ENCODE data around the gene NAALADL2.
"Not testable (repeated sequence)": the region's sequence is repeated elsewhere in the genome, so short reads cannot be mapped to it uniquely, and the experiment has no call there.

Gene NAALADL2

DNA sequence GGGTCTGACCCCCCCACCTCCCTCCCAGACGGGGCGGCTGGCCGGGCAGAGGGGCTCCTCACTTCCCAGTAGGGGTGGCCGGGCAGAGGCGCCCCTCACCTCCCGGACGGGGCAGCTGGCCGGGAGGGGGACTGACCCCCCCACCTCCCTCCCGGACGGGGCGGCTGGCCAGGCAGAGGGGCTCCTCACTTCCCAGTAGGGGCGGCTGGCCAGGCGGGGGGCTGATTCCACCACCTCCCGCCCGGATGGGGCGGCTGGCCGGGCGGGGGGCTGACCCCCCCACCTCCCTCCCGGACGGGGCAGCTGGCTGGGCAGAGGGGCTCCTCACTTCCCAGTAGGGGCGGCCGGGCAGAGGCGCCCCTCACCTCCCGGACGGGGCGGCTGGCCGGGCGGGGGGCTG, 272.7 kb downstream of the NAALADL2 start:
- DNase-seq (ENCODE audit: low read depth): not testable (repeated sequence)

DNA sequence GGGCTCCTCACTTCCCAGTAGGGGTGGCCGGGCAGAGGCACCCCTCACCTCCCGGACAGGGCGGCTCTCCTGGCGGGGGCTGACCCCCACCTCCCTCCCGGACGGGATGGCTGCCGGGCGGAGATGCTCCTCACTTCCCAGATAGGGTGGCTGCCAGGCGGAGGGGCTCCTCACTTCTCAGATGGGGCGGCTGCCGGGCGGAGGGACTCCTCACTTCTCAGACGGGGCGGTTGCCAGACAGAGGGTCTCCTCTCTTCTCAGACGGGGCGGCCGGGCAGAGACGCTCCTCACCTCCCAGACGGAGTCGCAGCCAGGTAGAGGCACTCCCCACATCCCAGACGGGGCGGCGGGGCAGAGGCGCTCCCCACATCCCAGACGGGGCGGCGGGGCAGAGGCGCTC, 273.6 kb downstream of the NAALADL2 start:
- not testable (repeated sequence) for DNase-seq (ENCODE audit: low read depth)

DNA sequence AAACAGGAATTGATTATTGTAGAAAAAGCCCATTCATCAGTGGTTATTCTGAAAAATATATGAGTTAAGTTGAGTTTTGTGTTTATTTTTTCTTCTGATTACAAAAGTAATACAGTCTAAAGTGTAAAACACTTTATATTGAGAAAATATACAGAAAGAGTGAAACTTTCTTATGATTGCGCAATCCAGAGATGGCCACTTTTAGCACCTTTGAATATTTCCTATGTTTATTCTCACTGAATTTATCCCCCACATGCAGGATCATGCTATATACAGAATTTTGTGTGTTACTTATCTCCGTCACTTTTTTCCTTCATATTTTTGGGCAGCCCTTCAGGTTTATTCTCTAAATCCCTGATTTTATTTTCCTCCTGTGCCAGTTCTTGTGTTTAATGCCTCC, 285.2 kb downstream of the NAALADL2 start:
- DNase-seq (ENCODE audit: low read depth): no peak

DNA sequence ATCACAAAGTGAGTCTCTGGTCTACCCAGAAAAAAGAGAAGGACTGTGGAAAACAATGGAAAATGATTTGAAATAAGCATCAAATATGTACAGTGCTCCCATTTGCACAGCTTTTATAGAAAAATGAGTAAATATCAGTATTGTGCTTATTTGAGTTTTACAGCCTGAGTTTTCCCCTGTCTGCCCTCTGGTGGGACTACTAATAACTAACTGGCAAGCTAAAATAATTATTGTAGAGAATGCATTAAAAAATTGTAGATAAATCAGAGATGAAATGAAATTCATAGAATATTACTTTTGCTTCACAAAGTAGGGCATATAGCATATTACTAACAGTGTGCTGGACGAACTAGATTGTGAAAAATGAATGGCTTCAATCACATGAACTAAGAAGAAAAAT, 287.1 kb downstream of the NAALADL2 start:
- DNase-seq (ENCODE audit: low read depth): no peak

DNA sequence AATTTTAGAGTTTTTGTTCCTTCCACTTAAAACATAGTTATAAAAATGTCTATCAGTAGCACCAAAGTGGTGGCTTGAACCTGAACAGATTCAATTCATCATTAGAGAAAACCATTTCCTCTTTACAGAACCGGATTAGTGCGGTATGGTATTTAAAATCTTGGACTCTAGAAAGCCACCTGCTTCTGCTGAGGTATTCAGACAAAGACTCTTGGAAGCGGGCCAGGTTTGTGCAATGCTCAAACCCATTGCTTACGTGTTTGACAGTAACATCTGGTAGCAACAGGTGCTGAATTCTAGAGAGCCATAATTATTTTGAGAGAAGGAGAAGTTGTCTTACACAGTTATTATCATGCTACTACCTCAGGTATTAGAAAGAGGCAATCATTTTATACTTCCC, 290.5 kb downstream of the NAALADL2 start:
- DNase-seq (ENCODE audit: low read depth): no peak

DNA sequence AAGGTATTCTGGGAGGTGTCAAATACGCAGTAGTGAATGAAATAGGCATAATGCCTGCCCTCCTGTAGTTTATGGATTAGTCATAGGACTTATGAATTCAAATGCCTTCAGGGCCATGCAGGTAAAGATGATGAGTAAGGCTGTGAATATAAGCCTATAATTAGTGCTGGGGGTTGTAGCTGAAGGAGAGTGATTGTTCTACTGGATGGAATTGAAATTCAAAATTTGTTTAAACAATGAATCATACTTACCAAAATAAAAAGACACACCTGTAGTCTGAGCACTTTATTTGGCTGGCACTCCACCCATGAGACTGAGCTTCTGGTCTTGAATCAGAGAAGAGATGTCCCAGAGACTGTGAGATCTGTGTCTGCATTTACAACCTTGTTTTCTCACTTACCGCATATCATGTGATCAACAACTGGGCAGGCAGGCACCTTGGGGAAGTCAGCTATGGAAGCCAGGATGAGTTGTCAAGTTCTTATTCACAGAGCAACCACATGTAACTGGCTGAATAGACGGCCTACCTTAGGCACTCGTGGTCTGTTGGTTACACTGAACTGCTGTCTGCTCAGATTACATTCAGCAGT, 291.8 kb downstream of the NAALADL2 start:
- no peak for DNase-seq (ENCODE audit: low read depth)

DNA sequence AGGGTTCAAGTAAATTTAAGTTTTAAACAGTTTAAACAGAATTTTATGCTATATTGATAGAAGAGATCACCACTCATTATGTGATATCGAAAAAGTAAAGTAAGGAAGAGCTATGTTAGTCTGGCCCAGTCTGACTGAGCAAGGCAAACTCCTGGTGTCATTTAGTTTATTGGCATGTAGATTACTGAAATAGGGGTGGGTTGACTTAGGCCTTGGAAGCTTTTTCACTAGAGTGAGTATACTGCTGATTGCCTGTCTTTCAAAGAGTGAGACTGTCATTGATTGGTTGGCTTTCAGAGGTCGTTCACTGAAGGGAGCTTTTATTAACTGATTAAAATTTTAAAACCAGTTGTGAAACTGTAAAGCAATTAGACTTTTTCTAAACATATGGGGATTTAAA, 294.5 kb downstream of the NAALADL2 start:
- no peak for DNase-seq (ENCODE audit: low read depth)

DNA sequence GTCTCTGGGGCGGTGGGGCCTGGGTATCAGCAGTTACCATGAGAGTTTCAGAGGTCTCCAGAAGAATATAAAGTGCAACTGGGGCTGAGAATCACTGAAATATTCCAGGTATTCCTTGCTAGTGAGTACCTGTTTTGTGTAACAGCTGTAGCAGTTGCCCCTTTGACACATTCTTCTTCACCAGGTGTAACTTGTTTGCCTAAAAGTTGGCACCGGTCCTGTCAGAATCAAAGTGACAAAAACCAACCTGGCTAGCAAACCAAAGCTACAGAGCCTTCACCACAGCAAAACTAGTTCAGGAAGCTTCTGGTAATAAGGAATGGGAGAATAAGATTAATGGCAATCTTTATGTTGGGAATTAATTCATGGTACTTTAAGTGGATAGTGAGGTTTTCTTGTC, 296.0 kb downstream of the NAALADL2 start:
- DNase-seq (ENCODE audit: low read depth): no peak

DNA sequence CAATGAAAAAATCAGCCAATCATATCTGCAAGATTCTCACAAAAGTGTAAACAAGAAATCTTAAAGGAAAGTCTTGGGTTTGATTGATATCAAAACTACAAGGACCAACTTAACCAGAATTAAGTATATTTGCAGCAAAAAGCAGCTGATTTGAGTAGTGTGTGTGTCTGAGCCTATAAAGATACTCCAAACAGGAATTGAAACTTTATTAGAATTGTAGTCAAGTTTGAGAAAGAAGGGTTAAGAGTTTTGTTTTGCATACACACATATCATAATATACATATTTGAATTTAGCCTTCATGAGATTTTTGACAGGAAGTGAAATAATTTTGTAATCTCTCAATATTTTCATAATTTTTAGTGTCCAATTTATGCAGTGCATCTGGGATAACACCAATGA, 300.1 kb downstream of the NAALADL2 start:
- no peak for DNase-seq (ENCODE audit: low read depth)

DNA sequence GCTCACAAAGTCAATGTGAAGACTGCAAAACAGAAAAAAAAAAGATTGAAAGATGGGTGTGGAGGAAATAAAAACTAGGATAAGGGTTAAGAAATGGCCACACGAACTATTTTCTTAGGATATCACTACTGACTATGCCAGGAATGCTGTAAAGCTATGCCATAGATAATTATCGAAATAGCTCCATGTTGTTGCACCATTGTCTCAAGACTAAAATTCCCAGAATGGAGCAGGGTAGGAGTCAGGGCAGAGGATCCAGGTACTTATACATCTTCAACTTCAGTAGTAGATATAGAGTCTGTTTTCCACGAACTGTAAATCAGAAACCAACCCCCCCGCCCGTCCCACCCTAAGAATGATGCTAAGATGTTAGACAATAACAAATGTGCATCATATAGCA, 302.2 kb downstream of the NAALADL2 start:
- DNase-seq (ENCODE audit: low read depth): no peak

DNA sequence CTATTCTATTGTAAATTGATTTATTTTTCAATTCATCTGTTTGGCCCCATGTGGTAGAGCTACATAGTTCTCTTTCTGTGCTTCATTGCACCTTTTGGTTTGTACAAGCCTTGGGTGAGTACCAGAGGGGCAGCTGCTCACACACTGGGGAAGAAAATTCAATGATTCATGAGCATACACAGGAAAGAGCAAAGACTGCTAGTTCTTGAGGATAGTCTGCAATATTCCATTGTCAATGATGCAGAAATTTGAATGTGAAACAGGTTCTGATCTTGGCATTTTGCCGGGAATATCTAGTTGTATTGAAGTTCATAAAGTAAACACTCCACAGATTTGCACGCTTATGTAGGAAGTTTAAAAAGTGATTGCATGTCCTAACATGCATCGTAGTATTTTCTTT, 304.6 kb downstream of the NAALADL2 start:
- DNase-seq (ENCODE audit: low read depth): no peak

DNA sequence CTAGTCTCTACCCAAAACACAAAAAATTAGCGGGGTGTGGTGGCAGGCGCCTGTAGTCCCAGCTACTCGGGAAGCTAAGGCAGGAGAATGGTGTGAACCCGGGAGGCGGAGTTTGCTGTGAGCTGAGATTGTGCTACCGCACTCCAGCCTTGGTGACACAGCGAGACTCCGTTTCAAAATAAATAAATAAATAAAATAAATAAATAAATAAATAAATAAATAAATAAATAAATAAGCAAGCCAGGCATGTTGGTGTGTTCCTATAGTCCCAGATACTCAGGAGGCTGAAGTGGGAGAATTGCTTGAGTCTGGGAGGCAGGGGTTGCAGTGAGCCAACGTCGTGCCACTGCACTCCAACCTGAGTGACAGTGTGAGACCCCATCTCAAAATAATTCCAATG, 314.0 kb downstream of the NAALADL2 start:
- DNase-seq (ENCODE audit: low read depth): not testable (repeated sequence)

DNA sequence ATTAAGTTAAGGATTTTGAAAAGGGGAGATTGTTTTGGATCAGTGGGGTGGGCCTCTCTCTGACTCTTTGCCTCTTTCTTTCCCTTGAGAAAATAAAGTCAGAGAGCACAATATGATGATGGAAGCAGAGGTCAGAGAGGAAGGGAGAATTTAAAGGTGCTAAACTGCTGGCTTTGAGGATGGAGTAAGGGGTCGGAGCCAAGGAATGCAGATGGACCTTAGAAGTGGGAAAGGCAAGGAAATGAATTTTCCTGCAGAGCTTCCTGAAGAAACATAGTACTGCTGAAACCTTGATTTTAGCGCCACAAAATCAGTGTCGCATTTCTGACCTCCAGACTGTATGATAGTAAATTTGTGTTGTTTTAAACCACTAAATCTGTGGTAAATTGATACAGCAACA, 317.4 kb downstream of the NAALADL2 start:
- DNase-seq (ENCODE audit: low read depth): no peak

DNA sequence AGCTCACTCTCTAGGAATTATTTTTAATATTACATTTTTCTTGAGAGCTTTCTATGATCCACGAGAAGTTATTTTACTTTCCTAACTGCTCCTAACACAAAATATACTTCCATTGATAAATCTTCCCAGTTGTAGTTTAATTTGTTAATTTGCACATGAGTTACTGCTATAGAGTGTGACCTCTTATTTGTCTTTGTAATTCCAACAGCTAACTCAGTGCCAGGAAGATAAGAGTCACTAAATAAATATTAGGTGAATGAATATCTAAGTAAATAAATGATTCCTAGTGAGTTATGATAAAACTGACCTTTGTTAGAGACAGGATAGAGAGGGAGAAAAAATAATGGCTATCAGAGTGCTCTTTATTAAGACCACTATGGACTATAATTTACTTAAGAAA, 319.9 kb downstream of the NAALADL2 start:
- DNase-seq (ENCODE audit: low read depth): no peak

DNA sequence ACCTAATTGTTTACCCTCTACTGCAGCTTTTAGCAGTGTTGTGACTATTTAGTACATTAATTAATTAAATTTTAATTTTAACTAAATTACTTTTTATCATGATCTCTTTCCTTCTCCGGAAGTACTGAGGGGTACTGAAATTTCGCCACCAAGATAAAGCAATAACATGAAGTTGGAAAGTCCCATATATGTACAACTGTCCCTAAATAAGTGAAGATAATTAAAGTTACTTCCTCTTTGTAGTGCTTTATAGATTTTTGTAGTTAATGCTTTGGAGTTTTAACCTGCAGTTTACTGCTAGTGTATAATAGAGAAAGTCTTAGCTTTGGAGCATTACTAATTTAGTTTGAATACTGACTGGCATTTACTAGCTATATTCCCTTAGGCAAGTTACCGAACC, 325.3 kb downstream of the NAALADL2 start:
- DNase-seq (ENCODE audit: low read depth): no peak

DNA sequence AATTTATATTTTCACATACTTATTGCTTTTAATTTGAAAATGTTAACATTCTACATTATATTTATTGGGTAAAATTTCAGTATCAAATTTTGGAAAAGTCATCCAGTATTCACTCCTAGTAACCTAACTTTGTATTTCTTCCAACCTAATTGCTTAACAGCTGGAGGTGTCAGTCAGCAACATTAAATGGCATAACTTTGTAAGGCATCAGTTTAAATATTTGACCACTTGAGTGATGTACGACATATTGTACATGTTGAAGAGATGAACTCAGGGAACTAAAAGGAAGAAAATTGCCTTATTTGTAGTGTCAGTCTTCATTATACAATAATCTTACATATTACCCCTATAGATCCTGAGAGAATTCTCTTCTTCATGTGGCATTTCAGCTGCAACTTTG, 326.8 kb downstream of the NAALADL2 start:
- DNase-seq (ENCODE audit: low read depth): no peak

DNA sequence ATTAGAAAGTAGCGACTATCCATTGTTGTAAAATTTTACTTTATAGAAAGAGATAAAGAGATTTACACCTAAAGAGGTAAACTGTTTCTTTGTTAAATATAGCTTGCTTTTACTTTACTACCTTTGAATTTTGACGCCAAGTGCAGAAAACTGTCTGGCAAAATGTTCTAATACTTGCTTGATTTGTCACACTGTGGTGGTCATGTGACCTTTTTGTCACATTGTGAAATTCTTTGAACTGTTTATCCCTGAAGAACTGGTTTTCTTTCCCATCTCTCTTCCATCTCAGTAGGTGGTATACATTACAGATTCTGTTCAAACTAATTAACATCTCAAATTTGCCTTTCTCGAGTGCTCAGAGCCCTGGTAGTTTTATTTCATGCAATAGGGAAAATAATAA, 327.4 kb downstream of the NAALADL2 start:
- no peak for DNase-seq (ENCODE audit: low read depth)

DNA sequence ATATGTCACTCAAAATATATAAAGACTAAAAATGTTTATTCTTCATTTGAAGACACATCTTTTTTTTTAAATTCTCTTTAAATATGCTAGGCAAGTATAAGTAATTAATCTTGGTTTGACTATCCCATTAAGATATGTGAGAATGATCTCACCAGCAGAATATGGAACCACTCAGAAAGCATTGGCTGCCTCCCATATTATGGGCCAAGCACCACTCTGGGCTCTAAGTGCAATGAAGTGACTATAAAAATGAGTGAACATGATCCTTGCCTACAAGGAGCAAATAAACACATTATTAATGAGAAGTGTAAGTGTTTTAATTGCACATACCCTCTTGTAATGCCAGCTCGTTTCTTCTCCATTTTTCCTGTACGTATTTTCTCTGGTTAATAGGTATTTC, 328.5 kb downstream of the NAALADL2 start:
- DNase-seq (ENCODE audit: low read depth): no peak

DNA sequence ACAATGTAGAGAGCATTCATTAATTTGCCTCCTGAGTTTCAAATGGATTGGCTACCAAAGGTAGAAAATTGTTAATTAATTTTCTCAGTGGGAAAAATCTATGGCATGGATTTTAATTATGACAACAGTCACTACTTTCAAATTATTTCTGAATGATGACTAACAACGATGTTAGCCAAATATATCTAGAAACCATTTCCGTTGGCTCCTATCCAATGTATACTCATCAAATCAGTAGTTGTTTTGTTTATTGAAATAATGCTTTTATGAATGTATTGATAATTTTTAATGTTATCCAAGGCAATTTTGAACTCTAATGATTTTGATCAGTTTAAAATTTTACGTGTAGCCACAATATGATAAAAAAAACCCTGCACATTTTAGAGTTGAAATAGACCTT, 333.4 kb downstream of the NAALADL2 start:
- no peak for DNase-seq (ENCODE audit: low read depth)

DNA sequence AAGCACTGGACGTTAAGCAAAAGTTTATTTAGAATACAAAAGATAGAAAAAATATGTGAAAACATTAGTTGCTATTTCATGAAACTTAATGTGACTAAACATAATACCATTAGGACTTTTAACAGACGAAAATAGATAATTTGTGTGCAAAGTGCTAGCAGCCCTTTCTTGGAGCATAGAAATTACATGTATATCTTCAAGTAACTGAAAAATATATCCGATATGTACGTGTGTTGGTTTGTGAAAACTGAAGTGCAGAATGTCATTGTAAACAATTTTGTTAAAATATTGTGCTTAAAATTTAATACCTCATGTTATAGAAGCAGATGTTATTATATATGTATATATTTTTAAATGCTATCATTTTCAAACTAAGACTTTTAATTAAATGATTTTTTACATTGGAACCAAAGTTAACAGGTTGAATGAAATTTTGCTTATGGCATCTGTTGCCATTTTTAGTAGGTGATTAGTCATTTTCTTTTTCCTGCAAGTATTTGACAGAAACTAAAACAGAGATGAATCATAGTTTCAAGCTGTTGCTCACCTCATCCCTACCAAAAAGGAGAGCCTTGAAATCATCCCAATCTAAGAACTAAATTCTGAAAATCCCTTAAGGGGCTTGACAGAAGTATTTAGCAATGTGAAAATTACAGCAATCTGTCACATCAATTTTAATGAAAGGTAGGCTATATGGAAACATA, 334.8 kb downstream of the NAALADL2 start:
- no peak for DNase-seq (ENCODE audit: low read depth)

DNA sequence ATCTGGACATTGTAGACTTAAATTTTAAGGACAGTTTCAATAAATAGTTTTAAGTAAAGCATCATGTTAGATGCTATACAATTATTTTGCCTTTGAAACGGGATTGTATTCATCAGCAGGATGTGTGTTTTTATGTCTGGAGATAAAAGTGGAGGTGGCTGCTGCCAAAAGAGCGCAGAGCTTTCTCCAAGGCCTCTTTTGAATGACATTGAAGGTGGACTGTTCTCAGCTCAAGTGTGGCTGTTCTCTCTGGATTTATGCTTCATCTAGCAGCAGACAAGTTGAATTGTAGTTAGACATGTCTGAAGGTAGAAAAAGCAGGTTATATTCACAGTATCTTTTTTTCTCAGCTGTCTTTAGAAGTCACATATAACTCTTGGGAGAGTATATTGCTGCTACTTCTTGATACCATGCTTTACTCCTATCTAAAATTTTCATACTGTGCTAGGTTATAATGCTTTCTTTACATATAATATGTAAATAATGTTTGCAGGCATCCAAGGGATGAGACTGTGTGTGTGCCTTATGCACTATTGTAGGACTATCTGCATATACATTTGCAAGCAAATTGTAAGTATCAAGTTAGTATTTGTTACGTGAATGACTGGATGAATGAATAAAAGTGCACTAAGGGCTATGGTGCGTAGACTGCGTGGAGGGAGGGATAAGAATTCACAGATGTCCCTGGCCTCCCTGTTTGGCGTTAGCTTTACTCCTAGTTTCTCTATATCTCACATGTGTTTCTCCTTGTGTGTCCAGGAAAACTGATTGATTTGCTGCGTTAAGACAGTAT, 340.1 kb downstream of the NAALADL2 start:
- DNase-seq (ENCODE audit: low read depth): no peak

DNA sequence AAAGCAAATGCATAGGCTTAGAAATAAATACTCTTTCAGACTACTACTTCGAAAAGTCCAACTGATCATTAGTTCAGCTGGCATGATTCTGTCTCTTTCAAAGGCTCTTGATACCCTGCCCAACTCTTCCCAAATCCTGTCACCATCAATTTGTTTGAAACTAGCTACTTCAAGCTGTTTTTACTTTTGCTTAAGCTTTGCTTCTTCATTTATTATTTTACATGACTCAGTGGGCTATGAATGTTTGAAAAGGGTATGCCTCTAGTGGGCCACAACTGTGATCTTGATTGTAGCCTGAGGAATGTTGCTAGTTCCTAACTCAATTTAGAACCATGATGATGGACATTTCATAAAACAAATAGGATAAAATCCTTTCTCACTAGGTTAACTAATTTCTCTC, 340.8 kb downstream of the NAALADL2 start:
- DNase-seq (ENCODE audit: low read depth): no peak

DNA sequence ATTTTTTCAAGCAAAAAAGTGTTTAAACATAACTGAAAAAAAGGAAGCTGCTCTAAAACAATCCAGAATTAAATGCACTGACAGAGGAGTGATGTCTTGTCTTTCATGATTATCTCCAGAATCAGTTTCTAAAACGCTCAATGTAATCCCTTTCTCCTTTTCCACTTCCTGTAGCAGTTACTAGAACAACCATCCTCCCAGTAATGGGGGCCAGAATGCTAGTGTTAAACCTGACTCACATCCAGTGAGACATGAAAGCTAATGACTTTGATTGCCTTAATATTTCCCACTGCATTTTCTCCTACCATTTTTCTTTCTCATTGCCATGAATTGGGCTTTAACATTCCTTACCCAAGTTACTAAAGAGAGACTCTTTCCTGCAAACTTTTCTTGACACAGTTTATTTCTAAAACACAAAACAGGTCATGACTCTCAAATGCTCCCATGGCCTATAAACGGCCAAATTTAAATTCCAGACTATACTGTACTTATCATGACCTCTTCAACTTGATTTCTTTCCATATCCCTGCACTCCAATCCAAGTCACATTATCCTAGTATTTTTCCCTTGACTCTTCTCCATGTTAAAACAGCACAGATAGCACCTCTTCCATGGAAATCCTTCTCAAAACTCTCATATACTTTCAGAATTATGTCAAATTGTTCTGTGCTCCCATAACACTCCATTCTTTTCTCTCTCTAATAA, 341.4 kb downstream of the NAALADL2 start:
- no peak for DNase-seq (ENCODE audit: low read depth)

Data from stimulated activated CD8-positive, alpha-beta memory T cell treated with anti-CD3 and anti-CD28 coated beads, Interleukin-12 subunit alpha, Interleukin-12 subunit beta, amount 100 ng/mL, for 4 hours (primary cell).